Liver (tissue), 3 donors: ENCODE measurements around the gene VIPR2.

ENCODE experiments used
- HNF4A ChIP-seq, 2 donors: conservative IDR thresholded peaks; 2 replicates each; pipeline ENCODE4 v1.6.1; 2016; ENCODE audit warnings: antibody characterized with exemption in 2 of 2, mild to moderate bottlenecking in 2 of 2
- JUND ChIP-seq, 2 donors: IDR thresholded peaks; 2 replicates each; pipeline ENCODE4 v1.6.1; 2016; ENCODE audit warnings: antibody characterized with exemption in 2 of 2
- RAD21 ChIP-seq, 2 donors: IDR thresholded peaks; 2 replicates each; pipeline ENCODE4 v1.6.1; 2016; ENCODE audit warnings: antibody characterized with exemption in 2 of 2, mild to moderate bottlenecking in 2 of 2
- RXRA ChIP-seq, 2 donors: IDR thresholded peaks; 2 replicates each; pipeline ENCODE4 v1.6.1; 2017 to 2018; ENCODE audit warnings: antibody characterized with exemption in 2 of 2, mild to moderate bottlenecking in 1 of 2
- TF ChIP-seq, protein P1 (sequence below): fragments of 150-350 bp; IDR thresholded peaks from 2 replicates; pipeline ENCODE4 v1.5.1; 2017; ENCODE audit warnings: improper control_type of control experiment, low read depth, low read length; ENCODE audit not compliant: missing input control
- TF ChIP-seq, protein P2 (sequence below): IDR thresholded peaks from 2 replicates; pipeline ENCODE4 v1.6.1; 2016; ENCODE audit warnings: antibody characterized with exemption, mild to moderate bottlenecking
- TF ChIP-seq, protein P3 (sequence below): IDR thresholded peaks from 2 replicates; pipeline ENCODE4 v1.6.1; 2016; ENCODE audit warnings: antibody characterized with exemption
- TF ChIP-seq, protein P4 (sequence below): IDR thresholded peaks from 2 replicates; pipeline ENCODE4 v1.6.1; 2016; ENCODE audit warnings: antibody characterized with exemption
- TF ChIP-seq, protein P5 (sequence below): IDR thresholded peaks from 2 replicates; pipeline ENCODE4 v1.6.1; 2016; ENCODE audit warnings: antibody characterized with exemption
- donor health status: healthy.
- donor health status: healthy.

DNA sequence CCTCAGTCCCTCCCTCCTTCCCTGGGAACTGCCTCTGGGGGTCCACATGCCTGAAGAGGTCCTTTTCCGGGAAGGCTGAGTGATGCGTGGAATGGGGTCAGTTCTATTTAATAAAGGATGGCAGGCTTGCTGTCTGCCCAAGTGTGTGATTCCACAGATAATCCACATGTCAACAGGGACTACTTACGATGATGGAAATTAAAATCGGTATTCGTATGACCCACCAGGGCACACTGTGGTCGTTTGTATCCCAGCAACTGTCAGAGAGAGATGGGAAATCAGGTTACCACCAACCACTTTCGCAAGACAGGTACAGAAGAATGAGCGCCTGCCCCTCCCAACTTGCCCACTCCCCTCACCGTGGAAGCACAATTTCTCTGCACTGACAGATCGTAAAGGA, 110.3 kb downstream of the VIPR2 start:
- TF ChIP-seq RAD21 (IDR thresholded peaks at IDR 0.05) = no peak
- no peak for TF ChIP-seq RXRA (IDR thresholded peaks at IDR 0.05)
- TF ChIP-seq, protein P1, sequence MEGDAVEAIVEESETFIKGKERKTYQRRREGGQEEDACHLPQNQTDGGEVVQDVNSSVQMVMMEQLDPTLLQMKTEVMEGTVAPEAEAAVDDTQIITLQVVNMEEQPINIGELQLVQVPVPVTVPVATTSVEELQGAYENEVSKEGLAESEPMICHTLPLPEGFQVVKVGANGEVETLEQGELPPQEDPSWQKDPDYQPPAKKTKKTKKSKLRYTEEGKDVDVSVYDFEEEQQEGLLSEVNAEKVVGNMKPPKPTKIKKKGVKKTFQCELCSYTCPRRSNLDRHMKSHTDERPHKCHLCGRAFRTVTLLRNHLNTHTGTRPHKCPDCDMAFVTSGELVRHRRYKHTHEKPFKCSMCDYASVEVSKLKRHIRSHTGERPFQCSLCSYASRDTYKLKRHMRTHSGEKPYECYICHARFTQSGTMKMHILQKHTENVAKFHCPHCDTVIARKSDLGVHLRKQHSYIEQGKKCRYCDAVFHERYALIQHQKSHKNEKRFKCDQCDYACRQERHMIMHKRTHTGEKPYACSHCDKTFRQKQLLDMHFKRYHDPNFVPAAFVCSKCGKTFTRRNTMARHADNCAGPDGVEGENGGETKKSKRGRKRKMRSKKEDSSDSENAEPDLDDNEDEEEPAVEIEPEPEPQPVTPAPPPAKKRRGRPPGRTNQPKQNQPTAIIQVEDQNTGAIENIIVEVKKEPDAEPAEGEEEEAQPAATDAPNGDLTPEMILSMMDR = no peak
- TF ChIP-seq, protein P2, sequence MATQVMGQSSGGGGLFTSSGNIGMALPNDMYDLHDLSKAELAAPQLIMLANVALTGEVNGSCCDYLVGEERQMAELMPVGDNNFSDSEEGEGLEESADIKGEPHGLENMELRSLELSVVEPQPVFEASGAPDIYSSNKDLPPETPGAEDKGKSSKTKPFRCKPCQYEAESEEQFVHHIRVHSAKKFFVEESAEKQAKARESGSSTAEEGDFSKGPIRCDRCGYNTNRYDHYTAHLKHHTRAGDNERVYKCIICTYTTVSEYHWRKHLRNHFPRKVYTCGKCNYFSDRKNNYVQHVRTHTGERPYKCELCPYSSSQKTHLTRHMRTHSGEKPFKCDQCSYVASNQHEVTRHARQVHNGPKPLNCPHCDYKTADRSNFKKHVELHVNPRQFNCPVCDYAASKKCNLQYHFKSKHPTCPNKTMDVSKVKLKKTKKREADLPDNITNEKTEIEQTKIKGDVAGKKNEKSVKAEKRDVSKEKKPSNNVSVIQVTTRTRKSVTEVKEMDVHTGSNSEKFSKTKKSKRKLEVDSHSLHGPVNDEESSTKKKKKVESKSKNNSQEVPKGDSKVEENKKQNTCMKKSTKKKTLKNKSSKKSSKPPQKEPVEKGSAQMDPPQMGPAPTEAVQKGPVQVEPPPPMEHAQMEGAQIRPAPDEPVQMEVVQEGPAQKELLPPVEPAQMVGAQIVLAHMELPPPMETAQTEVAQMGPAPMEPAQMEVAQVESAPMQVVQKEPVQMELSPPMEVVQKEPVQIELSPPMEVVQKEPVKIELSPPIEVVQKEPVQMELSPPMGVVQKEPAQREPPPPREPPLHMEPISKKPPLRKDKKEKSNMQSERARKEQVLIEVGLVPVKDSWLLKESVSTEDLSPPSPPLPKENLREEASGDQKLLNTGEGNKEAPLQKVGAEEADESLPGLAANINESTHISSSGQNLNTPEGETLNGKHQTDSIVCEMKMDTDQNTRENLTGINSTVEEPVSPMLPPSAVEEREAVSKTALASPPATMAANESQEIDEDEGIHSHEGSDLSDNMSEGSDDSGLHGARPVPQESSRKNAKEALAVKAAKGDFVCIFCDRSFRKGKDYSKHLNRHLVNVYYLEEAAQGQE = no peak
- TF ChIP-seq, protein P3, sequence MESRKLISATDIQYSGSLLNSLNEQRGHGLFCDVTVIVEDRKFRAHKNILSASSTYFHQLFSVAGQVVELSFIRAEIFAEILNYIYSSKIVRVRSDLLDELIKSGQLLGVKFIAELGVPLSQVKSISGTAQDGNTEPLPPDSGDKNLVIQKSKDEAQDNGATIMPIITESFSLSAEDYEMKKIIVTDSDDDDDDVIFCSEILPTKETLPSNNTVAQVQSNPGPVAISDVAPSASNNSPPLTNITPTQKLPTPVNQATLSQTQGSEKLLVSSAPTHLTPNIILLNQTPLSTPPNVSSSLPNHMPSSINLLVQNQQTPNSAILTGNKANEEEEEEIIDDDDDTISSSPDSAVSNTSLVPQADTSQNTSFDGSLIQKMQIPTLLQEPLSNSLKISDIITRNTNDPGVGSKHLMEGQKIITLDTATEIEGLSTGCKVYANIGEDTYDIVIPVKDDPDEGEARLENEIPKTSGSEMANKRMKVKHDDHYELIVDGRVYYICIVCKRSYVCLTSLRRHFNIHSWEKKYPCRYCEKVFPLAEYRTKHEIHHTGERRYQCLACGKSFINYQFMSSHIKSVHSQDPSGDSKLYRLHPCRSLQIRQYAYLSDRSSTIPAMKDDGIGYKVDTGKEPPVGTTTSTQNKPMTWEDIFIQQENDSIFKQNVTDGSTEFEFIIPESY = no peak
- TF ChIP-seq, protein P4, sequence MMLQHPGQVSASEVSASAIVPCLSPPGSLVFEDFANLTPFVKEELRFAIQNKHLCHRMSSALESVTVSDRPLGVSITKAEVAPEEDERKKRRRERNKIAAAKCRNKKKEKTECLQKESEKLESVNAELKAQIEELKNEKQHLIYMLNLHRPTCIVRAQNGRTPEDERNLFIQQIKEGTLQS = no peak
- no peak for TF ChIP-seq JUND (IDR thresholded peaks at IDR 0.05)
- no peak for TF ChIP-seq HNF4A (conservative IDR thresholded peaks at IDR 0.05)
- TF ChIP-seq, protein P5, sequence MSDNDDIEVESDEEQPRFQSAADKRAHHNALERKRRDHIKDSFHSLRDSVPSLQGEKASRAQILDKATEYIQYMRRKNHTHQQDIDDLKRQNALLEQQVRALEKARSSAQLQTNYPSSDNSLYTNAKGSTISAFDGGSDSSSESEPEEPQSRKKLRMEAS = no peak
